GM18498 (cell line): ENCODE results near the gene STMN3.

Source experiments
- ATAC-seq: cut with Tn5 transposase; IDR thresholded peaks from one replicate; pipeline ENCODE4 v1.9.1; 2021; ENCODE audit warnings: mild to moderate bottlenecking, moderate library complexity; ENCODE audit not compliant: unreplicated experiment

Gene STMN3

DNA sequence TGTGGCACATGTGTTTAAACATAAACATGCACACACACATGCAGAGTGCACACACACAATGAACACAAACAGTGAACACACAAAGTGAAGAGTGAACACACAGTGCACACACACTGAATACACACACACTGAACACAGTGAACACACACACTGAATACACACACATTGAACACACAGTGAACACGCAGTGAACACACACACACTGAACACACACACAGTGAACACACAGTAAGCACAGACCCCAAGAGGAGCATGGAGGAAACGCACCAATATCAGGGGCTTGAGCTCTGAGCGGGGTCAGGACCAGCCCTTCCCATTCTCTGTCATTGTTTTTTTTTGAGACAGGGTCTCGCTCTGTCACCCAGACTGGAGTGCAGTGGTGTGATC lies 62.1 kb downstream of the STMN3 start:
- ATAC-seq, result no peak

GRCh38 chr20:63590218-63591146 lies 62.7 kb downstream of the STMN3 start:
- ATAC-seq, result no peak
